ENCODE measurements around the gene GAST. TPM values are rescaled to one million over a fixed set of nuclear protein-coding genes. Genes with fewer than 3 reads are reported as not detected.

Gene GAST
- total and polyA plus RNA-seq, 8 donors: not detected

DNA sequence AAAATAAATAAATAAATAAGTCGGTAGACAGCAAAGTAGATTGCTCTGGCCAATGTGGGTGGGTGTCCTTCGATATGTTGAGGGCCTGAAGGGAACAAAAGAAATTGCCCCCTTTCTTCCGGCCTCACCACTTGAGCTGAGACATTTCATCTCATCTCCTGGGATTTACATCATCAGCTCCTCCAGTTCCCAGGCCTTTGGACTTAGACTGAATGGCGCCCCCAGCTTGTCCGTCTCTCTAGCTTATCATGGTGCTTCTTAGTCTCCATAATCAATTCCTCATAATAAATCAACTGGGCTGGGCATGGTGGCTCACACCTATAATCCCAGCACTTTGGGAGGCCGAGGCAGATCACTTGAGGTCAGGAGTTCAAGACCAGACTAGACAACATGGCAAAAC lies 36.1 kb downstream of the GAST start:
- intact Hi-C loops (cut with DNase I): no loop called here
- FAIRE-seq: no peak
- 86 to 92% methylated on average over 6 of the region's 6 CpGs for WGBS, 2 donors

DNA sequence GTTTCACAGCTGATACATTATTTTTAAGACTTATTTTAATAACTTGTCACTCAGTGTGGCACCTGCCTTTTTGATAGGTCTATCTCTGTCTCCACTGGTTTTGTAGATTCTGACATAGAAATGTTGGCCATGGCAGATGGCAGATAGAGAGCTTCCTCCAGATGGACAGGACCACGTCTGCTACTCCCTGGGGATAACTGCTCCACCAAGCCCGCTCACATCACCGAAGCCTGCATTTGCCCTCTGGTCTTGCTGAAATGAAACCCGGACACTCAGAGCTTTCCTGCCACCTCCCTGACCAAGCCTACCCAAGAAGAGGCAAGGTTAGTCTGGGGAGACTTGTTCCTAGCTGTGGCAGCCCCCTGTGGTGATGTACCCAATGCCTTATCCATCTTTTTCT lies 38.7 kb downstream of the GAST start:
- H3K4me3 ChIP-seq: no peak overlapping the region
- DNase-seq (no peak), ATAC-seq (no peak), FAIRE-seq (no peak)
- WGBS, 2 donors: 83 to 86% methylated on average over 4 of the region's 4 CpGs
- H3K27me3 ChIP-seq: no peaks in the 10 kb centered on the region
- intact Hi-C loops (cut with DNase I): no loop called here
- no peaks in the 10 kb centered on the region for H3K4me1 ChIP-seq
- H3K9me3 ChIP-seq: no peaks in the 10 kb centered on the region
- no peak overlapping the region for H3K27ac ChIP-seq
- no peak for TF ChIP-seq CTCF (IDR thresholded peaks at IDR 0.05)
- H3K36me3 ChIP-seq: peaks cover 0 to 12% (median 0%) of the 10 kb centered on the region in 3 donors

More for the DNA sequence above, 36.1 kb downstream of the GAST start:
- Histone ChIP-seq H3K4me3 (no peak overlapping the region), H3K27me3 (no peaks in the 10 kb centered on the region), H3K4me1 (no peaks in the 10 kb centered on the region), H3K36me3 (no peaks in the 10 kb centered on the region), H3K27ac (no peak overlapping the region), H3K9me3 (no peaks in the 10 kb centered on the region)
- no peak for ATAC-seq
- no peak for TF ChIP-seq CTCF (IDR thresholded peaks at IDR 0.05)
- DNase-seq: no peak

DNA sequence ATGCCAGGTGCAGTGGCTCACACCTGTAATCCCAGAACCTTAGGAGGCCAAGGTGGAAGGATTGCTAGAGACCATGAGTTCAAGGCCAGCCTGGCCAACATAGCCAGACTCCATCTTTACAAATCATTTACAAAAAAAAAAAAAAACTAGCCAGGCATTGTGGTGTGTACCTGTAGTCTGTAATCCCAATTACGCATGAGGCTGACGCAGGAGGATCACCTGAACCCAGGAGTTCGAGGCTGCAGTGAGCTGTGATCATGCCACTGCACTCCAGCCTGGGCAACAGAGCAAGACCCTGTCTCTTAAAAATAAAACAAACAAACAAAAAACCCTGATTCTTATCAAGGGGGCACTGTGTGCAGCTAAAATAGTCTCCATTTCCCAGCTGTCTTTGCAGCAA lies 39.2 kb downstream of the GAST start:
- no peak for TF ChIP-seq CTCF (IDR thresholded peaks at IDR 0.05)
- FAIRE-seq (no peak), DNase-seq (no peak), ATAC-seq (no peak)
- Histone ChIP-seq H3K27me3 (no peaks in the 10 kb centered on the region), H3K27ac (no peak overlapping the region), H3K9me3 (no peaks in the 10 kb centered on the region), H3K36me3 (peaks cover 0 to 14% (median 0%) of the 10 kb centered on the region in 3 donors), H3K4me1 (no peaks in the 10 kb centered on the region), H3K4me3 (no peak overlapping the region)
- 81 to 85% methylated on average over 3 of the region's 3 CpGs for WGBS, 2 donors
- intact Hi-C loops (cut with DNase I): no loop called here

GRCh38 chr17:41754066-41754465 lies 41.9 kb downstream of the GAST start:
- H3K36me3 ChIP-seq: peaks cover 2 to 31% (median 11%) of the 10 kb centered on the region in 3 donors
- no peak for TF ChIP-seq CTCF (IDR thresholded peaks at IDR 0.05)
- FAIRE-seq (no peak), ATAC-seq (no peak), DNase-seq (no peak)
- no peaks in the 10 kb centered on the region for H3K27me3 ChIP-seq
- H3K4me1 ChIP-seq: no peaks in the 10 kb centered on the region
- WGBS, 2 donors: 86 to 91% methylated on average over 12 of the region's 12 CpGs
- no peak overlapping the region for H3K27ac ChIP-seq
- no peak overlapping the region for H3K4me3 ChIP-seq
- intact Hi-C loops (cut with DNase I): no loop called here
- H3K9me3 ChIP-seq: no peaks in the 10 kb centered on the region

DNA sequence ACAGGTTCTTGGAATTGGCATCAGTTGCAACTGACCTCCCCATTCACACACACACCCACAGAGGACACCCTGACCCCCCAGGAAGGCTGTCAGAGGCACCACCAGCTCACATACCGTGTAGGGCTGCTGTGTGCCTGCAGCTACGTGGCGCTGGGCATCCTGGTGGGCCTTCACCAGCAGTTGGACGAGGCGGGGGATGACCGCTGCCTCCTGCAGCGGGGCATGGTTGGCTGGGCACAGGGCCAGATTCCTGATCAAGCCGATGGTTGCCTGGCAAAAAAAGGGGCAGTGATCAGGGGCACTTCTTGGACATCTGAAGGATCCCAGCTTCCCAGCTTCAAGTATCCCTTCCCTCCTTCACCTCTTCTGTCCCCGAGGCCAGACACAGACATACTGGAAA lies 46.5 kb downstream of the GAST start:
- Histone ChIP-seq H3K36me3 (peaks cover 5 to 61% (median 30%) of the 10 kb centered on the region in 3 donors), H3K27ac (no peak overlapping the region), H3K4me3 (no peak overlapping the region), H3K4me1 (no peaks in the 10 kb centered on the region), H3K27me3 (no peaks in the 10 kb centered on the region), H3K9me3 (no peaks in the 10 kb centered on the region)
- FAIRE-seq (no peak), DNase-seq (no peak), ATAC-seq (no peak)
- no peak for TF ChIP-seq CTCF (IDR thresholded peaks at IDR 0.05)
- intact Hi-C loops (cut with DNase I): no loop called here
- 79 to 87% methylated on average over 9 of the region's 9 CpGs for WGBS, 2 donors

All from pancreas (tissue), 10 donors.